Esophagus squamous epithelium (tissue), 5 donors: Measurements from ENCODE around the gene ACAP3. TPM values are rescaled to one million over a fixed set of nuclear protein-coding genes. Genes with fewer than 3 reads are reported as not detected.

Experiments
- DNase-seq: peaks from one replicate; lab custom pipeline; 2025; lab: John Stamatoyannopoulos, UW
- H3K27ac ChIP-seq, 4 donors: fragments of 200-600 bp; sonication (generic); one replicate each; pipeline ENCODE4 v1.5.1; 2016 to 2019; ENCODE audit warnings: mild to moderate bottlenecking in 1 of 4
- H3K27me3 ChIP-seq, 4 donors: fragments of 200-600 bp; sonication (generic); 1 replicate in 3 of 4; 2 replicates in 1 of 4; pipeline versions ENCODE4 v1.5.1 to v1.6.0; 2017 to 2021; ENCODE audit warnings: antibody characterized with exemption in 1 of 4
- H3K36me3 ChIP-seq, 3 donors: fragments of 200-600 bp; sonication (generic); one replicate each; pipeline ENCODE4 v1.5.1; 2016 to 2019
- H3K4me1 ChIP-seq, 3 donors: fragments of 200-600 bp; sonication (generic); one replicate each; pipeline ENCODE4 v1.5.1; 2017 to 2019
- H3K4me3 ChIP-seq, 4 donors: fragments of 200-600 bp; sonication (generic); 1 replicate in 3 of 4; 2 replicates in 1 of 4; pipeline ENCODE4 v1.5.1; 2016 to 2019; ENCODE audit warnings: mild to moderate bottlenecking in 2 of 4, moderate library complexity in 1 of 4
- H3K9me3 ChIP-seq, 3 donors: fragments of 200-600 bp; sonication (generic); one replicate each; pipeline ENCODE4 v1.5.1; 2016 to 2019
- POLR2A ChIP-seq, 4 donors: fragments of 450-650 bp; IDR thresholded peaks; one replicate each; pipeline ENCODE4 v1.6.1; 2017; ENCODE audit warnings: antibody characterized with exemption in 4 of 4, mild to moderate bottlenecking in 4 of 4, moderate library complexity in 3 of 4
- WGBS, 2 donors: methylation state at CpG; one replicate each; pipeline ENCODE4 v1.1.5; 2018; 5-methylcytosine and 5-hydroxymethylcytosine counted together
- intact Hi-C: fragments of 100-400 bp; cut with DNase I; formaldehyde crosslinking; loops from one replicate; pipeline ENCODE4 v1.15.0; 2022
- total RNA-seq, 4 donors: library from RNA; depleted of rRNA; stranded (reverse); fragments of >200 nt; gene quantifications; one replicate each; pipeline ENCODE4 v1.1.0, GENCODE V29; 2016
- TF ChIP-seq, protein P1 (sequence below), 6 experiments: fragments of 450-650 bp in 4 of 6; fragments of 200-600 bp in 2 of 6; sonication (generic) in 2 of 6; IDR thresholded peaks; one replicate each; pipeline ENCODE4 v1.5.1; 2016 to 2019; ENCODE audit warnings: antibody characterized with exemption in 6 of 6, mild to moderate bottlenecking in 4 of 6, moderate library complexity in 4 of 6
- donor health status: DM: yes; HTN: yes; CAD: no.

ACAP3 gene
- total RNA-seq, 4 donors from 2014 or later = 36.4 to 66.7 (median 56.9) TPM

GRCh38 chr1:1297802-1298424 lies 9.8 kb downstream of the ACAP3 start:
- Histone ChIP-seq H3K4me1 (peaks cover 3 to 23% (median 10%) of the 10 kb centered on the region in 3 donors), H3K27ac (no peak overlapping the region), H3K9me3 (no peaks in the 10 kb centered on the region), H3K4me3 (no peak overlapping the region), H3K36me3 (peaks cover 3 to 73% (median 20%) of the 10 kb centered on the region in 3 donors), H3K27me3 (no peaks in the 10 kb centered on the region)
- TF ChIP-seq, protein P1, sequence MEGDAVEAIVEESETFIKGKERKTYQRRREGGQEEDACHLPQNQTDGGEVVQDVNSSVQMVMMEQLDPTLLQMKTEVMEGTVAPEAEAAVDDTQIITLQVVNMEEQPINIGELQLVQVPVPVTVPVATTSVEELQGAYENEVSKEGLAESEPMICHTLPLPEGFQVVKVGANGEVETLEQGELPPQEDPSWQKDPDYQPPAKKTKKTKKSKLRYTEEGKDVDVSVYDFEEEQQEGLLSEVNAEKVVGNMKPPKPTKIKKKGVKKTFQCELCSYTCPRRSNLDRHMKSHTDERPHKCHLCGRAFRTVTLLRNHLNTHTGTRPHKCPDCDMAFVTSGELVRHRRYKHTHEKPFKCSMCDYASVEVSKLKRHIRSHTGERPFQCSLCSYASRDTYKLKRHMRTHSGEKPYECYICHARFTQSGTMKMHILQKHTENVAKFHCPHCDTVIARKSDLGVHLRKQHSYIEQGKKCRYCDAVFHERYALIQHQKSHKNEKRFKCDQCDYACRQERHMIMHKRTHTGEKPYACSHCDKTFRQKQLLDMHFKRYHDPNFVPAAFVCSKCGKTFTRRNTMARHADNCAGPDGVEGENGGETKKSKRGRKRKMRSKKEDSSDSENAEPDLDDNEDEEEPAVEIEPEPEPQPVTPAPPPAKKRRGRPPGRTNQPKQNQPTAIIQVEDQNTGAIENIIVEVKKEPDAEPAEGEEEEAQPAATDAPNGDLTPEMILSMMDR (IDR thresholded peaks at IDR 0.05) = no peak
- DNase-seq = no peak
- WGBS, 2 donors = 80 to 96% methylated on average over 2 to 12 of the region's 31 CpGs
- intact Hi-C loops = loop anchor here (10.0 kb wide), 1 partner anchor 263 kb away; no protein-coding TSS in a partner anchor

GRCh38 chr1:1296070-1297061 lies 11.4 kb downstream of the ACAP3 start:
- H3K36me3 ChIP-seq = peaks cover 3 to 79% (median 20%) of the 10 kb centered on the region in 3 donors
- WGBS, 2 donors = 85 to 86% methylated on average over 9 to 20 of the region's 62 CpGs

DNA sequence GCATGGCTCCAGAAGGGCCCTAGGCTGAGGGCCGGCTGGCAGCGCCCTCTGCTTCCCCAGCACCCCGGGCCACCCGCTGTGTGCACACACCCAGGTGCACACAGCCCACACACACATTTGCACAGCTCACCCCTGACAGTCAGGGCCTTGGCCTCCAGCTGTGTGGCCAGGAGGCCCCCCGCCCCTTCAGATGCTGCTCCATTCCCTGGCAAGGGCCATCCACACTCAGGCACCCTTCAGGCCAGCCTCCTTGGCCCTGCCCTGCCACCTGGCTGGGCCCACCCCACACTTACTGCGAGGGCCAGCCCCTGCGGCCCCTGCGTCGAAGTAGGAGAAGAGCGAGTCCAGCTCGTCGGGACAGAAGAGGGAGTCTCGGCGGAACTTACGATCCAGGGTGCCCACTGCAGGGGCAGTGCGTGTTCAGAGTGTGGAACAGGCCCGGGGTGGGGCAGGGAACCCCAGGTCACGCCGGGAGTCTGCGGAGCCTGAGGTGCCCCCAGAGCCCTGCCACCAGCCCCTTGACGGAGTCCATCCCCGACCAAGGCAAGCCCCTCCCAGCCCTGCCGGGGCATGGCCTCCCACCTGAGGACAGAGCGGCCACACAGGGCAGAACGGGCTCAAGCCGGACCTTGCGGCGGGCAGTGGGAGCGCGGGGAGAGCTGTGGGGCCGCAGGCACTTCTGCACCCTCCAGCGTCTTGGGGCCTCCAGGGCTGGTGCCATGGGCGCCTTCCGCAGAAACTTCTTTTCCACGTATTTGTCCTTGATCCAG lies 12.4 kb downstream of the ACAP3 start:
- intact Hi-C loops = loop anchor here (10.0 kb wide), 1 partner anchor 261 kb away; no protein-coding TSS in a partner anchor
- H3K36me3 ChIP-seq = peaks cover 3 to 77% (median 20%) of the 10 kb centered on the region in 3 donors

More at GRCh38 chr1:1296070-1297061, 11.4 kb downstream of the ACAP3 start:
- H3K9me3 ChIP-seq = no peaks in the 10 kb centered on the region
- no peak for DNase-seq
- peaks cover 4 to 20% (median 4%) of the 10 kb centered on the region in 3 donors for H3K4me1 ChIP-seq
- no peak overlapping the region for H3K27ac ChIP-seq
- TF ChIP-seq POLR2A (IDR thresholded peaks at IDR 0.05) = no peak
- TF ChIP-seq, protein P1 (IDR thresholded peaks at IDR 0.05) = no peak
- intact Hi-C loops = loop anchor here (10.0 kb wide), 1 partner anchor 262 kb away; no protein-coding TSS in a partner anchor
- H3K27me3 ChIP-seq = no peaks in the 10 kb centered on the region
- no peak overlapping the region for H3K4me3 ChIP-seq

DNA sequence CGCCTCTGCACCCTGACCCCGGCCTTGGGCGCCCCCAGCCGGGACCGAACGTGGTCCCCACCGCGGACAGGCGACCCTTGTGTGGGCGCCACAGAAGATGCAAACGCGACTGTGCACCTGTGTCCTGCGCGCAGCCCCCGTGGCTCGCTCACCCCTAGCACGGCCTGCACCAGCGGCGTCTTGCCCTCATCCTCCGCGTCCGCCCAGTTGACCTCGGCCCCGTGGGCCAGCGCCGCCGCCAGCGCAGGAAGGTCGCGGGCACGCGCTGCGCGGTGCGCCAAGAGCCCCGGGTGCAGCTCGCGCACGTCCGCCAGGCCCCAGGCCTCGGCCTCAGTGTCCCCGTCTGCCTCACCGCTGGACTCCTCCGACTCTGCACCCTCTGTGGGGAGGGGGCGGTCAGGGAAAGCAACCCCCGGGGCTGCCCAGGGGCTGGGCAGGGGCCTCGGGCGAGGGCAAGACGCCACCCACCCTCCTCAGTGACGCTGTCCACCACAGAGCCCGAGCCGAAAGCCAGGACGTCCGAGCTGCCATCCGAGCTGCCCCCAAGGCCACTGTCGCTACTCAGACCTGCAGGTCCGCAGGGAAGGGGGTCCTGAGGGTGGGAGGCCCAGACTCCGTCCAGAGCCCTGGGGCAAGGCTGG lies 13.4 kb downstream of the ACAP3 start:
- Histone ChIP-seq H3K4me3 (no peak overlapping the region), H3K4me1 (peaks cover 9 to 23% (median 11%) of the 10 kb centered on the region in 3 donors), H3K9me3 (no peaks in the 10 kb centered on the region), H3K27me3 (peaks cover 0 to 5% (median 0%) of the 10 kb centered on the region in 4 donors), H3K36me3 (peaks cover 3 to 67% (median 20%) of the 10 kb centered on the region in 3 donors), H3K27ac (no peak overlapping the region)
- 95% methylated on average over 10 of the region's 58 CpGs; no CpG with 5 or more reads in 1 of the 2 donors for whole genome bisulfite sequencing, 2 donors
- DNase-seq = no peak
- intact Hi-C loops = loop anchor here (5.0 to 10.0 kb wide), 2 partner anchors 172 to 260 kb away; no protein-coding TSS in a partner anchor
- TF ChIP-seq, protein P1 (IDR thresholded peaks at IDR 0.05) = no peak
- no peak for TF ChIP-seq POLR2A (IDR thresholded peaks at IDR 0.05)

More for the DNA sequence above, 12.4 kb downstream of the ACAP3 start:
- Histone ChIP-seq H3K9me3 (no peaks in the 10 kb centered on the region), H3K27me3 (peaks cover 0 to 1% (median 0%) of the 10 kb centered on the region in 4 donors), H3K27ac (no peak overlapping the region), H3K4me3 (no peak overlapping the region), H3K4me1 (peaks cover 9 to 24% (median 11%) of the 10 kb centered on the region in 3 donors)
- TF ChIP-seq, protein P1 (IDR thresholded peaks at IDR 0.05) = no peak
- TF ChIP-seq POLR2A (IDR thresholded peaks at IDR 0.05) = no peak
- no peak for DNase-seq
- 92 to 94% methylated on average over 12 to 18 of the region's 35 CpGs for WGBS, 2 donors
